Subcutaneous adipose tissue (tissue), 4 donors: ENCODE results near the gene TIAM1. TPM values are rescaled to one million over a fixed set of nuclear protein-coding genes. Genes with fewer than 3 reads are reported as not detected.

ENCODE experiments used
- CTCF ChIP-seq: fragments of 450-650 bp; IDR thresholded peaks from one replicate; pipeline ENCODE4 v1.5.1; 2016; ENCODE audit warnings: low read depth, mild to moderate bottlenecking, control low read depth, antibody characterized with exemption, moderate library complexity
- total RNA-seq, 4 donors: library from RNA; depleted of rRNA; stranded (reverse); fragments of >200 nt; gene quantifications; one replicate each; pipeline ENCODE4 v1.1.0, GENCODE V29; 2016

The TIAM1 gene
- total RNA-seq, 4 donors from 2014 or later = 5.1 to 27.4 (median 14.7) TPM

- TF ChIP-seq CTCF = no peak
These were observed 89.0 kb downstream of the TIAM1 start for GRCh38 chr21:31255036-31255435.

GRCh38 chr21:31254131-31254530, 89.9 kb downstream of the TIAM1 start:
- no peak for TF ChIP-seq CTCF

DNA sequence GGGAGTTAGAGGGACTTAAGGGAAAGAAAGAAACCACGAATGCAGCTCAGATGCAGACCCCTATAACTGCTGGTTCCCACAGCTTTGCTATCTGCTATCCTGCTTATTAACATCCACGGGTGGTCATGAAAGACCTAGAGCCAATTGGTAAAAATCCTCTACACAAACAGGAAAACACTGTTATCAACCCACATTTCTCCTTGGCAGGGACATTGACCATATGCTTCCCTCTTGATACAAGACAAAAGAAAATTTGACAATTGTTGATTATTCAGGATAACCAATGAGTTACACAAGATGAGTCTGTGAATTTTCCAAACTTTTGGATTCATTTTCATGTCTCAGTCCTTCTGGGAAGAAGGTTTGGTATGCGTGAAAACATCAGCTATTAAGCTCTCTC, 90.4 kb downstream of the TIAM1 start:
- no peak for TF ChIP-seq CTCF

GRCh38 chr21:31252611-31253010, 91.5 kb downstream of the TIAM1 start:
- no peak for TF ChIP-seq CTCF

GRCh38 chr21:31252091-31252490, 92.0 kb downstream of the TIAM1 start:
- no peak for TF ChIP-seq CTCF

DNA sequence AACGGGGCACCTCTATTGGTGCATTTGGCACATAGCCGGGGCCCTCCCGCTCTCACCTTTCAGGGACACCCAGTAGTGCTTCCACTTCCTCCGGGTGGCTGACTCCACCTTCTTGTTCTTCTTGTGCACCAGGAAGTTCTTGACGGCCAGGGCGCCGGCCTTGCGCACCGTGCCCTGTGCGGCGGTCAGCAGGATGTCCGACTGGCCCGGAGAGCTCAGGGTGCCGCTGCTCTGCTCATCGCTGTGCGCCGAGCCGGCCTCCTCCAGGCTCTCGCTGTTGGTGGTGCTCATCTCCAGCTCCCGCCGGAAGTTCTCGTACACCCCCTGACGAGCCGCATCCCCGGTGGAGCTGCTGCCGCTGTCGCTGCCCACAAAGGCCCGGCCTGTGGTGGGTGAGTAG, 92.4 kb downstream of the TIAM1 start:
- TF ChIP-seq CTCF = no peak

DNA sequence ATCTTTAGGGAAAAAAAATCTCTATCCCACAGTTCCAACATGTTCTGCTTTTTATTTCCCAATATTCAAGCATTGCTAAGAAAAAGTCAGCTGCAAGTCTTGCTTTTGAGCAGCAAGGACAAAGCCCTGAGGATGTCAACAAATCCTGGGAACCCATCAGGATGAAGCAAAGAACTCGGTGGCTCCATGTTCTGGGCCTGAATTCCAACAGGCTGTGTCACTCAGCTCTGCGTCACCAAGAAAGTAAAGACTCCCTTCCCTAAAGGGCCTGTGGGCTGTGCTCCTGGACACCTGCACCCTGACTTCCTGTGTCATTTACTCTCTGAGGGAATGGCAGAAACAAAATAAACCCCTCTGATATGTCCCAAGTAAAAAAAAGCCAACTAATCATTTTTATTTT, 95.5 kb downstream of the TIAM1 start:
- TF ChIP-seq CTCF = no peak
